Head of caudate nucleus (tissue), 42 donors: Measurements from ENCODE around the gene CHRDL1.

Experiments used
- DNase-seq, 42 donors: peaks; one replicate each; pipeline versions ENCODE4 v3.0.0 to v3.0.0-alpha.2; 2020 to 2021; ENCODE audit warnings: mixed read lengths in 7 of 42
- intact Hi-C: fragments of 100-400 bp; cut with DNase I; formaldehyde crosslinking; loops from one replicate; pipeline ENCODE4 v1.15.0; 2022

Gene CHRDL1

GRCh38 chrX:110746014-110746413, 49.6 kb downstream of the CHRDL1 start:
- intact Hi-C loops, result no loop called here
- DNase-seq, result no peak

- DNase-seq, result no peak
- intact Hi-C loops, result no loop called here
Measured at GRCh38 chrX:110745288-110745687, 50.3 kb downstream of the CHRDL1 start.

- no peak for DNase-seq
- intact Hi-C loops, result no loop called here
Measured at GRCh38 chrX:110743679-110744340, 51.8 kb downstream of the CHRDL1 start.

GRCh38 chrX:110741213-110741796, 54.3 kb downstream of the CHRDL1 start:
- DNase-seq, result no peak
- intact Hi-C loops, result no loop called here

GRCh38 chrX:110734894-110735541, 60.6 kb downstream of the CHRDL1 start:
- intact Hi-C loops, result no loop called here
- no peak for DNase-seq

GRCh38 chrX:110734271-110734670, 61.3 kb downstream of the CHRDL1 start:
- intact Hi-C loops, result no loop called here
- DNase-seq, result no peak

- no peak for DNase-seq
- intact Hi-C loops, result no loop called here
Measured at GRCh38 chrX:110733166-110733565, 62.5 kb downstream of the CHRDL1 start.

GRCh38 chrX:110732266-110732665, 63.4 kb downstream of the CHRDL1 start:
- intact Hi-C loops, result no loop called here
- no peak for DNase-seq

- no peak for DNase-seq
- intact Hi-C loops, result no loop called here
Measured at GRCh38 chrX:110723844-110724243, 71.8 kb downstream of the CHRDL1 start.

- DNase-seq, result no peak
- intact Hi-C loops, result no loop called here
Measured at GRCh38 chrX:110722135-110722534, 73.5 kb downstream of the CHRDL1 start.

GRCh38 chrX:110713666-110714065, 82.0 kb downstream of the CHRDL1 start:
- intact Hi-C loops, result no loop called here
- DNase-seq, result no peak

- intact Hi-C loops, result no loop called here
- no peak for DNase-seq
Measured at GRCh38 chrX:110706446-110706845, 89.2 kb downstream of the CHRDL1 start.

GRCh38 chrX:110703641-110704040, 92.0 kb downstream of the CHRDL1 start:
- no peak for DNase-seq
- intact Hi-C loops, result no loop called here

GRCh38 chrX:110699109-110699508, 96.5 kb downstream of the CHRDL1 start:
- DNase-seq, result no peak
- intact Hi-C loops, result no loop called here

GRCh38 chrX:110698696-110699095, 96.9 kb downstream of the CHRDL1 start:
- intact Hi-C loops, result no loop called here
- DNase-seq, result no peak

- no peak for DNase-seq
- intact Hi-C loops, result no loop called here
Measured at GRCh38 chrX:110692866-110693265, 102.8 kb downstream of the CHRDL1 start.

- intact Hi-C loops, result no loop called here
- DNase-seq, result no peak
Measured at GRCh38 chrX:110691446-110691845, 104.2 kb downstream of the CHRDL1 start.

- DNase-seq, result no peak
- intact Hi-C loops, result no loop called here
Measured at GRCh38 chrX:110684653-110685052, 111.0 kb downstream of the CHRDL1 start.

GRCh38 chrX:110683925-110684324, 111.7 kb downstream of the CHRDL1 start:
- intact Hi-C loops, result no loop called here
- DNase-seq, result no peak

- no peak for DNase-seq
- intact Hi-C loops, result no loop called here
Measured at GRCh38 chrX:110678591-110678990, 117.0 kb downstream of the CHRDL1 start.

- DNase-seq, result no peak
- intact Hi-C loops, result no loop called here
Measured at GRCh38 chrX:110675886-110676285, 119.7 kb downstream of the CHRDL1 start.
